Endodermal cell (in vitro differentiated cells): ENCODE results near the gene DENND1A. TPM values are rescaled to one million over a fixed set of nuclear protein-coding genes. Genes with fewer than 3 reads are reported as not detected.

Experiments used
- DNase-seq: peaks from one replicate; pipeline ENCODE4 v3.0.0-alpha.2; 2017
- H3K27ac ChIP-seq: 2 replicates; pipeline ENCODE4 v1.5.1; 2013; ENCODE audit warnings: mild to moderate bottlenecking, low read depth, low read length, moderate library complexity
- H3K27me3 ChIP-seq: 2 replicates; pipeline ENCODE4 v1.6.1; 2013; ENCODE audit warnings: mild to moderate bottlenecking, low read length, moderate library complexity; ENCODE audit not compliant: insufficient read depth, control insufficient read depth, poor library complexity, severe bottlenecking
- H3K36me3 ChIP-seq: 2 replicates; pipeline ENCODE4 v1.7.0; 2013; ENCODE audit warnings: mild to moderate bottlenecking, low read length, moderate library complexity; ENCODE audit not compliant: control insufficient read depth, insufficient read depth
- H3K4me1 ChIP-seq: one replicate; pipeline ENCODE4 v1.7.0; 2013; ENCODE audit warnings: low read length; ENCODE audit not compliant: control insufficient read depth, insufficient read depth
- H3K4me3 ChIP-seq: 2 replicates; pipeline ENCODE4 v1.5.1; 2013; ENCODE audit warnings: mild to moderate bottlenecking, low read length, moderate library complexity
- H3K9ac ChIP-seq: 2 replicates; pipeline ENCODE4 v1.6.1; 2013; ENCODE audit warnings: mild to moderate bottlenecking, low read length, moderate library complexity; ENCODE audit not compliant: poor library complexity, severe bottlenecking; ENCODE audit errors: extremely low read depth
- H3K9me3 ChIP-seq: 2 replicates; pipeline ENCODE4 v1.6.1; 2013; ENCODE audit warnings: mild to moderate bottlenecking, low read length, moderate library complexity; ENCODE audit not compliant: control insufficient read depth
- H3K27ac Mint-ChIP-seq: 2 replicates; pipeline ENCODE4 v1.8.0; 2020; ENCODE audit warnings: mixed read lengths
- H3K27me3 Mint-ChIP-seq: 2 replicates; pipeline ENCODE4 v1.8.0; 2021; ENCODE audit warnings: mild to moderate bottlenecking, mixed read lengths; ENCODE audit not compliant: insufficient read depth
- H3K36me3 Mint-ChIP-seq: 2 replicates; pipeline ENCODE4 v1.8.0; 2020; ENCODE audit warnings: low read depth, mixed read lengths
- H3K4me1 Mint-ChIP-seq: 2 replicates; pipeline ENCODE4 v1.8.0; 2020; ENCODE audit warnings: mixed read lengths
- H3K4me3 Mint-ChIP-seq: 2 replicates; pipeline ENCODE4 v1.8.0; 2020; ENCODE audit warnings: mild to moderate bottlenecking, moderate library complexity, mixed read lengths
- H3K9me3 Mint-ChIP-seq: 2 replicates; pipeline ENCODE4 v1.8.0; 2020; ENCODE audit warnings: mild to moderate bottlenecking, mixed read lengths
- WGBS, 2 experiments: methylation state at CpG; one replicate each; pipeline versions ENCODE4 v1.1.5 to v1.1.7; 2013; ENCODE audit warnings: missing lambda C conversion rate in 2 of 2, mixed read lengths in 1 of 2; ENCODE audit not compliant: insufficient coverage in 1 of 2, insufficient read length in 1 of 2; 5-methylcytosine and 5-hydroxymethylcytosine counted together
- total RNA-seq, 2 donors: library from RNA; stranded (reverse); fragmentation: NEBNext Ultra II Directional in 1 of 2; extraction: Animal tissue kit (Norgen Biotek cat#: 25700) in 1 of 2; gene quantifications; 2 replicates in 1 of 2; 3 replicates in 1 of 2; pipeline ENCODE4 v1.2.1, GENCODE V29; 2021
- TF ChIP-seq, protein P1 (sequence below): fragments of 200-600 bp; sonication (generic); conservative IDR thresholded peaks from 2 replicates; pipeline ENCODE4 v1.5.0; 2021; ENCODE audit warnings: antibody characterized with exemption, mild to moderate bottlenecking

Gene DENND1A
- total RNA-seq, 2 donors from 2014 or later = 29.5 to 38.4 TPM

DNA sequence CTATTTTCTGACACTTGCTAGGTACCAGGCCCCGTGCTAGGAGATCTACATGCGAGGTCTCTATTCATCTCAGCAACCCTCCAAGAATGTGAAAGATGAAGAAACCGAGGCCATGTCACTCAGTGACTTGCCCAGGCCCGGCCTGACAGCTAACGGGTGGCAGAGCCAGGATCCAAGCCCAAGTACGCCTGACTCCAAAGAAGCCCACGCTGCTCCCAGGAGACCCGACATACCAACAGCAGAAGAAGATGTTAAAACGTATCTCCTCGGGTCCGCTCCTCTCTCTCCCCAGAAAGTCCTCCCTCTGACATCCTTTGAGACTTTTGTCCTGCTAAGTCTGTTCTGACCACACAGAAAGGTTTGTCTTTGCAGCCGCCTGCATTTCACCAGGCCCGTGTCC is 508.7 kb downstream of the DENND1A start:
- peak; percentile 42 for DNase-seq
- Mint-ChIP-seq H3K4me1 (peaks cover 13% of the 10 kb centered on the region), H3K9me3 (no peaks in the 10 kb centered on the region), H3K4me3 (no peak overlapping the region), H3K27ac (no peak overlapping the region), H3K27me3 (peaks cover 3% of the 10 kb centered on the region), H3K36me3 (peaks cover 15% of the 10 kb centered on the region)
- H3K27ac ChIP-seq = peak overlapping the region; percentile 22
- H3K27me3 ChIP-seq = no peaks in the 10 kb centered on the region
- TF ChIP-seq, protein P1, sequence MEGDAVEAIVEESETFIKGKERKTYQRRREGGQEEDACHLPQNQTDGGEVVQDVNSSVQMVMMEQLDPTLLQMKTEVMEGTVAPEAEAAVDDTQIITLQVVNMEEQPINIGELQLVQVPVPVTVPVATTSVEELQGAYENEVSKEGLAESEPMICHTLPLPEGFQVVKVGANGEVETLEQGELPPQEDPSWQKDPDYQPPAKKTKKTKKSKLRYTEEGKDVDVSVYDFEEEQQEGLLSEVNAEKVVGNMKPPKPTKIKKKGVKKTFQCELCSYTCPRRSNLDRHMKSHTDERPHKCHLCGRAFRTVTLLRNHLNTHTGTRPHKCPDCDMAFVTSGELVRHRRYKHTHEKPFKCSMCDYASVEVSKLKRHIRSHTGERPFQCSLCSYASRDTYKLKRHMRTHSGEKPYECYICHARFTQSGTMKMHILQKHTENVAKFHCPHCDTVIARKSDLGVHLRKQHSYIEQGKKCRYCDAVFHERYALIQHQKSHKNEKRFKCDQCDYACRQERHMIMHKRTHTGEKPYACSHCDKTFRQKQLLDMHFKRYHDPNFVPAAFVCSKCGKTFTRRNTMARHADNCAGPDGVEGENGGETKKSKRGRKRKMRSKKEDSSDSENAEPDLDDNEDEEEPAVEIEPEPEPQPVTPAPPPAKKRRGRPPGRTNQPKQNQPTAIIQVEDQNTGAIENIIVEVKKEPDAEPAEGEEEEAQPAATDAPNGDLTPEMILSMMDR = no peak
- H3K9me3 ChIP-seq = no peaks in the 10 kb centered on the region
- H3K4me1 ChIP-seq = no peaks in the 10 kb centered on the region
- WGBS, 2 experiments = 85 to 93% methylated on average over 12 to 13 of the region's 13 CpGs
- peaks cover 4% of the 10 kb centered on the region for H3K36me3 ChIP-seq
- H3K4me3 ChIP-seq = no peak overlapping the region
- no peak overlapping the region for H3K9ac ChIP-seq

DNA sequence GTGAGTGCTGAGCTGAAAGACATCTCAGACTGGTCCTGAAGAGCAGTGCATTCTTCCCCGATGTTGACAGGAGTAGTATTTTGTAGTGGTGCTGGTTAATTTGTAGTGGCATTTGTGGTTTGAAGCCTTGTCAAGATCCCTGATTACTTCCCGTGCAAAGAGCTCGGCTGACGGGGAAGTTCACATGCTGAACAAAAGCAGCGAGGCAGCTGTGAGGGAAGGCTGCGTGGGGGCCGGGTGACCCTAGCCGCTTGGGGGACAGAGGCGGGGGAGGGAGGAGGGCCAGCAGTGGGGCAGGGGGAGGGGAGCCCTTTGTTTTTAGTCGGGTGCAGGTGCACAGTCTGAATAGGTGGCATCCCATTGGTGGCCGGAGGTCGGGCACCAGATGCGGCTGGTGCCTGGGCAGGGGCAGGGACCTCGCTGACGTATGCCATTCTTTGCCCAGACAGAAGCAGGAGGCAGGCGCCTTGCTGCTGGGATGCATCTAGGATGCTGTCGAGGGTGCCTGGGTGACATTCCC is 509.3 kb downstream of the DENND1A start:
- H3K36me3 Mint-ChIP-seq = peaks cover 12% of the 10 kb centered on the region
- H3K9ac ChIP-seq = no peak overlapping the region
- peaks cover 4% of the 10 kb centered on the region for H3K36me3 ChIP-seq
- no peaks in the 10 kb centered on the region for H3K27me3 ChIP-seq
- peak overlapping the region; percentile 66 for H3K27ac ChIP-seq
- no peak overlapping the region for H3K4me3 Mint-ChIP-seq
- no peaks in the 10 kb centered on the region for H3K9me3 Mint-ChIP-seq
- H3K27me3 Mint-ChIP-seq = peaks cover 3% of the 10 kb centered on the region
- H3K27ac Mint-ChIP-seq = no peak overlapping the region
- H3K9me3 ChIP-seq = no peaks in the 10 kb centered on the region
- no peaks in the 10 kb centered on the region for H3K4me1 ChIP-seq
- peak; percentile 42 for DNase-seq
- H3K4me1 Mint-ChIP-seq = peaks cover 13% of the 10 kb centered on the region
- WGBS, 2 experiments = 74 to 87% methylated on average over 5 to 17 of the region's 17 CpGs
- TF ChIP-seq, protein P1 = no peak
- no peak overlapping the region for H3K4me3 ChIP-seq

DNA sequence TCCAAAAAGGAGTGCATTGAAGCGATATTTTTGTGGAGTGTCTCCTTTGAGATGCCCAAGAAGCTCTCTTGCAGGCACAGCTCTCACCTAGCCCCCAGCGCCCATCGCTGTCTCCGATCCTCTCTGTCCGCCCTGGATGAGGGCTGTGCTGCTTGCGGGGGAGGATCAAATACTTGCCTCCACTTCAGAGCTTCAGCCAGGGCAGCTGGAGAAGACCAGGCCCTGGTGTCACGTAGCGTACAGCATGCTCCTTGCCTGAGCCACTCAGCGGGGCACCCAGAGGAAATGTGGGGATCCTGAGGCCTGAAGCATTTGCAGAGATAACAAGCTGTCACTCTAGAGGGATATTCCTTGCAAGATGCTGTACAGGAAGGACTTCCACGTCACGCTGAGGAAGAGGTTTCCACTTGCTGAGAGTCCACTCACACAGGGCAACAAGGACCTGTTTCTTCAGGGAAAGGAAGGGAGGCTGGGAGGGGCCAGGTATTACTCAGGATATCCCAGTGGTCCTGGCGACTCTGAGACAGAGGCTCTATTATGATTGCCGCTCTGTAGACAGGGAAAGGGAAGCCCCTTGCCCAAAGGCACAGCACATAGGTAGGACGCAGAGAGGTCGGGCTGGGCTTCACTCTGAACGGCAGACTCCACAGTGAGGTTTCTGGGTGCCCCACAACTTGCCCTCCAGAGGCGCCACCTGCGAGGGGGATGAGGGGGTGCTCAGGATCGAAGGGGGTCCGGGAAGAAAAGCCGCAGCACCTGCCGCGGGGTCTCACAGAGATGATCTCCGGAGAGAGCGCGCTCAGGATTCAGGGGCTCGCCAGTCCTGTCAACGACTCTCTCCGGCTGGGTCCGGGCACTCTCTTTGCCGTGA is 510.0 kb downstream of the DENND1A start:
- Mint-ChIP-seq H3K36me3 (peaks cover 11% of the 10 kb centered on the region), H3K4me3 (no peak overlapping the region), H3K27me3 (peaks cover 3% of the 10 kb centered on the region), H3K4me1 (peaks cover 14% of the 10 kb centered on the region), H3K9me3 (no peaks in the 10 kb centered on the region), H3K27ac (no peak overlapping the region)
- H3K36me3 ChIP-seq = peaks cover 4% of the 10 kb centered on the region
- H3K4me3 ChIP-seq = no peak overlapping the region
- H3K9ac ChIP-seq = no peak overlapping the region
- H3K27me3 ChIP-seq = no peaks in the 10 kb centered on the region
- peak; percentile 46 for DNase-seq
- 90 to 91% methylated on average over 25 to 31 of the region's 31 CpGs for WGBS, 2 experiments
- no peaks in the 10 kb centered on the region for H3K9me3 ChIP-seq
- TF ChIP-seq, protein P1 = no peak
- H3K27ac ChIP-seq = peak overlapping the region; percentile 66
- H3K4me1 ChIP-seq = no peaks in the 10 kb centered on the region
